ENCODE data around the gene F9. TPM values are rescaled to one million over a fixed set of nuclear protein-coding genes. Genes with fewer than 3 reads are reported as not detected.

Gene F9
- total RNA-seq, 1 experiment from 2014 or later = not detected

DNA sequence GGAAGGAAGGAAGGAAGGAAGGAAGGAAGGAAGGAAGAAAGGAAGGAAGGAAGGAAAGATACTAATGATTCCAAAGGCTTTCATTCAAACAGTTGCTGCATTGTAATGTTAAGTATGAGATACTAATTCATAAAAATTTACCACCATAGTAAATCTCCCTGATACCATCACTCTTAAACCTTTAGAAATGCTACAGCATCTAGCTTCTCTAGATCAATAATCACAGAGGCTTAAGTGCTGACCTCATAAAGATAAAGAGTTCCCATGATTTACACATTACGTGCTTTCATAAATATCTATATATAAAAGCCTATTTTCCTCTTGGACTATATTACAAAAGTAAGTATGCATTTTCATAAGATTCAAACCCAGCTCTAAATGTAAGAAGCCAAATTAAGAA, 36.4 kb downstream of the F9 start:
- H3K9me3 ChIP-seq (ENCODE audit: low read depth, low read length, poor library complexity, severe bottlenecking) = no peaks in the 10 kb centered on the region
- peaks cover 5% of the 10 kb centered on the region for H3K4me1 ChIP-seq (ENCODE audit: insufficient read depth, low read length, poor library complexity, severe bottlenecking)
- no peaks in the 10 kb centered on the region for H3K36me3 ChIP-seq (ENCODE audit: insufficient read depth, low read length, poor library complexity, severe bottlenecking)
- no peak overlapping the region for H3K4me3 ChIP-seq (ENCODE audit: low read depth, low read length, poor library complexity, severe bottlenecking)
- H3K27ac ChIP-seq (ENCODE audit: low read depth, low read length, poor library complexity, severe bottlenecking) = peak overlapping the region; percentile 78
- CTCF ChIA-PET = no interaction called here
- intact Hi-C loops (cut with micrococcal nuclease; ENCODE audit: unreplicated experiment) = loop anchor here (1.0 to 10.0 kb wide), 3 partner anchors 185 to 1372 kb away; no protein-coding TSS in a partner anchor
- no TSS peak for BruUV-seq (replicated peaks)
- H3K27me3 ChIP-seq (replicated peaks; ENCODE audit: insufficient read depth, low read depth, low read length, poor library complexity) = no peaks in the 10 kb centered on the region
- no peak for TF ChIP-seq EZH2 (IDR thresholded peaks at IDR 0.05; ENCODE audit: borderline replicate concordance, low read depth, low read length, poor library complexity, severe bottlenecking)
- TF ChIP-seq, protein P1, sequence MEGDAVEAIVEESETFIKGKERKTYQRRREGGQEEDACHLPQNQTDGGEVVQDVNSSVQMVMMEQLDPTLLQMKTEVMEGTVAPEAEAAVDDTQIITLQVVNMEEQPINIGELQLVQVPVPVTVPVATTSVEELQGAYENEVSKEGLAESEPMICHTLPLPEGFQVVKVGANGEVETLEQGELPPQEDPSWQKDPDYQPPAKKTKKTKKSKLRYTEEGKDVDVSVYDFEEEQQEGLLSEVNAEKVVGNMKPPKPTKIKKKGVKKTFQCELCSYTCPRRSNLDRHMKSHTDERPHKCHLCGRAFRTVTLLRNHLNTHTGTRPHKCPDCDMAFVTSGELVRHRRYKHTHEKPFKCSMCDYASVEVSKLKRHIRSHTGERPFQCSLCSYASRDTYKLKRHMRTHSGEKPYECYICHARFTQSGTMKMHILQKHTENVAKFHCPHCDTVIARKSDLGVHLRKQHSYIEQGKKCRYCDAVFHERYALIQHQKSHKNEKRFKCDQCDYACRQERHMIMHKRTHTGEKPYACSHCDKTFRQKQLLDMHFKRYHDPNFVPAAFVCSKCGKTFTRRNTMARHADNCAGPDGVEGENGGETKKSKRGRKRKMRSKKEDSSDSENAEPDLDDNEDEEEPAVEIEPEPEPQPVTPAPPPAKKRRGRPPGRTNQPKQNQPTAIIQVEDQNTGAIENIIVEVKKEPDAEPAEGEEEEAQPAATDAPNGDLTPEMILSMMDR (conservative IDR thresholded peaks at IDR 0.05; ENCODE audit: low read depth, low read length) = no peak
- peak; percentile 76 for DNase-seq (ENCODE audit: low spot score)
- POLR2A ChIA-PET (ENCODE audit: low non-redundant PET) = interaction anchor here (0.5 to 0.7 kb wide), 2 partner anchors 366 to 404 kb away, joined by 5 to 25 read pairs; partner anchors contain the start of gene ATP11C

DNA sequence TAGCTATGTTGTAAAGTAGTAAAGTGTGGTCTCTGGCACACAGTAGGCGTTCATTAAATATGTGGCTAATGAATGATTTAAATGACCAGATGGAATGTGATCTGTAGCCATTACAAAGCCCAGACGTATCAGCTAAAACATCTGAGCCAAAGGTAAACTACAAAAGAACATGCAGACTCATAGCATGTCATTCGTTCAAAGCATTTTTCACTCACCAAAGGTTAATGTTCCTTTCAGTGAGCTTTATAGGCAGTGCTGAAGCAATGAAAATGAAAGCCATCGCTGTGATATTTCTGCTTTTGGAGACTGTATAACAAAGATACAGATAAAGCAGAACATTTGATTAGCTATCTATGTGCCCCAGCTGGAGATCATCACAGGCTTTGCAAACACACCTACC, 50.5 kb downstream of the F9 start:
- Histone ChIP-seq H3K27me3 (replicated peaks; ENCODE audit: insufficient read depth, low read depth, low read length, poor library complexity) (no peaks in the 10 kb centered on the region), H3K4me1 (ENCODE audit: insufficient read depth, low read length, poor library complexity, severe bottlenecking) (no peaks in the 10 kb centered on the region), H3K36me3 (ENCODE audit: insufficient read depth, low read length, poor library complexity, severe bottlenecking) (no peaks in the 10 kb centered on the region), H3K9me3 (ENCODE audit: low read depth, low read length, poor library complexity, severe bottlenecking) (no peaks in the 10 kb centered on the region), H3K27ac (ENCODE audit: low read depth, low read length, poor library complexity, severe bottlenecking) (no peak overlapping the region), H3K4me3 (ENCODE audit: low read depth, low read length, poor library complexity, severe bottlenecking) (no peak overlapping the region)
- TF ChIP-seq, protein P1 (conservative IDR thresholded peaks at IDR 0.05; ENCODE audit: low read depth, low read length) = no peak
- TF ChIP-seq EZH2 (IDR thresholded peaks at IDR 0.05; ENCODE audit: borderline replicate concordance, low read depth, low read length, poor library complexity, severe bottlenecking) = no peak
- CTCF ChIA-PET = no interaction called here
- BruUV-seq (replicated peaks) = no TSS peak
- no peak for DNase-seq (ENCODE audit: low spot score)
- intact Hi-C loops (cut with micrococcal nuclease; ENCODE audit: unreplicated experiment) = no loop called here
- POLR2A ChIA-PET (ENCODE audit: low non-redundant PET) = no interaction called here

DNA sequence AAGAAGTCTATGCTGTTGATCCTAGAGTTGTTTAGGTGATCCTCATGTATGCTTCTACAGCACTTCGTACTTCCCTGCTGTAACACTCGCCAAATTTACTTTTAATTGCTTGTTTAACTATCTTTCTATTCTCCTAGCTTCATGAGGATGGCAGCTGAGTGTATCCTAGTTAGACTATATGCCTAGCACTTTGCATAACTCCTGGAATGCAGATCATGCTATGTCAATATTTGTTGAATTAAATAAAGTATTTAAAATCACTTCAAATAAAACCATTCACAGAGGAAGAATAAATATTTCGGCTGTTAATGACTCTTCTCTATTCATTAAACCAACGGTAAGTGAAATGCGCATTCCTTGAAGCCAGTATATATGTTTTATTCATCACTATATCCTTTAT, 55.1 kb downstream of the F9 start:
- CTCF ChIA-PET = no interaction called here
- POLR2A ChIA-PET (ENCODE audit: low non-redundant PET) = no interaction called here
- no peaks in the 10 kb centered on the region for H3K27me3 ChIP-seq (replicated peaks; ENCODE audit: insufficient read depth, low read depth, low read length, poor library complexity)
- no peak for DNase-seq (ENCODE audit: low spot score)
- intact Hi-C loops (cut with micrococcal nuclease; ENCODE audit: unreplicated experiment) = no loop called here
- H3K4me1 ChIP-seq (ENCODE audit: insufficient read depth, low read length, poor library complexity, severe bottlenecking) = no peaks in the 10 kb centered on the region
- BruUV-seq (replicated peaks) = no TSS peak
- no peaks in the 10 kb centered on the region for H3K9me3 ChIP-seq (ENCODE audit: low read depth, low read length, poor library complexity, severe bottlenecking)
- TF ChIP-seq, protein P1 (conservative IDR thresholded peaks at IDR 0.05; ENCODE audit: low read depth, low read length) = no peak
- TF ChIP-seq EZH2 (IDR thresholded peaks at IDR 0.05; ENCODE audit: borderline replicate concordance, low read depth, low read length, poor library complexity, severe bottlenecking) = no peak
- no peak overlapping the region for H3K27ac ChIP-seq (ENCODE audit: low read depth, low read length, poor library complexity, severe bottlenecking)
- no peaks in the 10 kb centered on the region for H3K36me3 ChIP-seq (ENCODE audit: insufficient read depth, low read length, poor library complexity, severe bottlenecking)
- H3K4me3 ChIP-seq (ENCODE audit: low read depth, low read length, poor library complexity, severe bottlenecking) = no peak overlapping the region

Measured in A673 (cell line).